Activated CD4-positive, alpha-beta T cell treated with anti-CD3 and anti-CD28 coated beads for 36 hours (primary cell): ENCODE measurements around the gene PTPRCAP. TPM values are rescaled to one million over a fixed set of nuclear protein-coding genes. Genes with fewer than 3 reads are reported as not detected.
"Not testable (repeated sequence)": the region's sequence is repeated elsewhere in the genome, so short reads cannot be mapped to it uniquely, and the experiment has no call there.

Source experiments
- ATAC-seq: fragments of 200-7000 bp; cut with Tn5 transposase; one replicate; pipeline ENCODE4 v1.10.0; 2021; ENCODE audit warnings: mild to moderate bottlenecking, moderate library complexity
- CTCF ChIA-PET: fragments of 350-600 bp; sonication (Branson Sonifier 250); formaldehyde crosslinking; loops from one replicate; lab custom pipeline; 2021; ENCODE audit warnings: antibody characterized with exemption; lab: Charles Lee
- POLR2A ChIA-PET: fragments of 350-600 bp; sonication (Branson Sonifier 250); formaldehyde crosslinking; loops from one replicate; lab custom pipeline; 2021; ENCODE audit warnings: antibody characterized with exemption, inconsistent platforms; lab: Charles Lee
- DNase-seq: peaks from one replicate; pipeline ENCODE4 v3.0.0-alpha.2; 2020
- H3K27ac Mint-ChIP-seq: one replicate; pipeline ENCODE4 v1.8.0; 2021; ENCODE audit warnings: mixed read lengths
- H3K27me3 Mint-ChIP-seq: one replicate; pipeline ENCODE4 v1.8.0; 2021; ENCODE audit warnings: mixed read lengths
- H3K36me3 Mint-ChIP-seq: one replicate; pipeline ENCODE4 v1.8.0; 2021; ENCODE audit warnings: low read depth, mixed read lengths
- H3K4me1 Mint-ChIP-seq: one replicate; pipeline ENCODE4 v1.8.0; 2021; ENCODE audit warnings: mixed read lengths
- H3K4me3 Mint-ChIP-seq: one replicate; pipeline ENCODE4 v1.8.0; 2021; ENCODE audit warnings: mild to moderate bottlenecking, moderate library complexity, mixed read lengths
- H3K9me3 Mint-ChIP-seq: one replicate; pipeline ENCODE4 v1.8.0; 2021; ENCODE audit warnings: low read depth, mixed read lengths
- intact Hi-C, 2 experiments: fragments of 100-400 bp; cut with DNase I in 1 of 2; cut with micrococcal nuclease in 1 of 2; formaldehyde crosslinking; loops; one replicate each; pipeline versions ENCODE4 v1.14.2 to v1.15.1; 2022 to 2024; cut with DNase I, micrococcal nuclease
- total RNA-seq, 2 experiments: library from RNA; stranded (reverse); gene quantifications; one replicate each; pipeline ENCODE4 v1.2.3, GENCODE V29; 2021

PTPRCAP gene
- total RNA-seq, 2 experiments from 2014 or later = 80.1 to 83.4 TPM

GRCh38 chr11:67408437-67409200 lies 28.9 kb downstream of the PTPRCAP start:
- H3K27ac Mint-ChIP-seq = peak overlapping the region; percentile 87
- ChIA-PET CTCF (interaction anchor here (0.6 to 2.1 kb wide), 9 partner anchors 10 to 141 kb away, joined by 3 to 10 read pairs (median 3); no protein-coding TSS in a partner anchor), POLR2A (interaction anchor here (0.9 to 3.0 kb wide), 2 partner anchors 10 to 28 kb away, joined by 3 to 13 read pairs; no protein-coding TSS in a partner anchor)
- no peaks in the 10 kb centered on the region for H3K27me3 Mint-ChIP-seq
- peaks cover 43% of the 10 kb centered on the region for H3K36me3 Mint-ChIP-seq
- intact Hi-C loops = loop anchor here in 1 of 2 experiments (10.0 kb wide), 1 partner anchor 716 kb away; the partner anchor contains the start of gene CHKA
- H3K4me3 Mint-ChIP-seq = peak overlapping the region; percentile 85
- peak; percentile 52 for DNase-seq
- ATAC-seq = peak; percentile 1
- H3K9me3 Mint-ChIP-seq = no peaks in the 10 kb centered on the region
- peaks cover 75% of the 10 kb centered on the region for H3K4me1 Mint-ChIP-seq

GRCh38 chr11:67407688-67408163 lies 29.8 kb downstream of the PTPRCAP start:
- peaks cover 43% of the 10 kb centered on the region for H3K36me3 Mint-ChIP-seq
- H3K4me3 Mint-ChIP-seq = peak overlapping the region; percentile 85
- intact Hi-C loops = loop anchor here (1.0 to 10.0 kb wide), 3 partner anchors 9 to 717 kb away; partner anchors contain the start of gene CHKA (in 1 of the 2)
- POLR2A ChIA-PET = interaction anchor here (0.6 to 3.0 kb wide), 4 partner anchors 11 to 43 kb away, joined by 3 to 13 read pairs (median 4); partner anchors contain the start of genes PTPRCAP and RPS6KB2
- CTCF ChIA-PET = interaction anchor here (0.6 to 2.1 kb wide), 8 partner anchors 10 to 100 kb away, joined by 3 to 10 read pairs (median 4); partner anchors contain the start of gene PITPNM1
- no peaks in the 10 kb centered on the region for H3K27me3 Mint-ChIP-seq
- no peak for ATAC-seq
- no peak for DNase-seq
- H3K27ac Mint-ChIP-seq = peak overlapping the region; percentile 87
- no peaks in the 10 kb centered on the region for H3K9me3 Mint-ChIP-seq
- H3K4me1 Mint-ChIP-seq = peaks cover 74% of the 10 kb centered on the region

DNA sequence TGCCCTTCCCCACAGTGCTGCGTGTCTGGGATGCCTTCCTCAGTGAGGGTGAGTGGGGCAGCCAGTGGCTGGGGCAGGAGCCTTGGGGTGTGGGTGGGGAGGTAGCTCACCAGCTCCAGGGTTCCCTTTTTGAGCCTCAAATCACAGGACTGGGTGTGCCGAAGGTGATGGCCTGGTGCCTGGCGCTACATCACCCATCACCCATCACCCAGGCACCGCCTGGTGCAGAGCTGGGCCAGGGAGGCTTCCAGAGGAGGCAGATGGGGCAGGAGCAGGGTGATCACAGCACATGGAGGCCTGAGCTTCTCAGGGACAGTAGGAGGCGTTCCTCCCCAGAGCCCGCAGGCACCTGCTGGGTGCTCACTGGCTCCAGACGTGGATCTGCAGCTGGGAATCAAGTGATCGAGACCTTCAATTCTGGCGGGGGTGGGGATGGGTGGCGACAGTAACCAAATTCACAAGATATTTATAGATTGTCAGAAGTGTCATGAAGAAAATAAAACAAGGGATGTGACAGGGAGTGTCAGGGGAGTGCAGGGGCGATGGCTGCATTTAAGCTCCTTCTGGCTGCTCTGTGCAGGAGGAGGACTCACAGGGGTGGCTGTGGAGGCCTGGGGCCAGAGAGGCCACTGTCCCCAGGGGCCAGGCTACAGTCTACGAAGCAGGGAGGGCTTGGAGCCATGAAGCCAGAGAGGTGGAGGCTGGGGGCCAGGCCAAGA lies 30.4 kb downstream of the PTPRCAP start:
- ATAC-seq = no peak
- peak overlapping the region; percentile 85 for H3K4me3 Mint-ChIP-seq
- H3K27ac Mint-ChIP-seq = peak overlapping the region; percentile 87
- no peaks in the 10 kb centered on the region for H3K27me3 Mint-ChIP-seq
- H3K36me3 Mint-ChIP-seq = peaks cover 43% of the 10 kb centered on the region
- H3K4me1 Mint-ChIP-seq = peaks cover 71% of the 10 kb centered on the region
- no peaks in the 10 kb centered on the region for H3K9me3 Mint-ChIP-seq
- peak; percentile 61 for DNase-seq
- intact Hi-C loops = loop anchor here (1.0 to 10.0 kb wide), 3 partner anchors 9 to 718 kb away; partner anchors contain the start of gene CHKA (in 1 of the 2)
- POLR2A ChIA-PET = interaction anchor here (0.6 to 3.0 kb wide), 5 partner anchors 11 to 178 kb away, joined by 3 to 13 read pairs (median 4); partner anchors contain the start of genes PTPRCAP and RPS6KB2
- CTCF ChIA-PET = interaction anchor here (1.0 to 1.3 kb wide), 6 partner anchors 11 to 98 kb away, joined by 3 to 8 read pairs (median 4); partner anchors contain the start of gene PITPNM1

GRCh38 chr11:67406420-67406968 lies 31.0 kb downstream of the PTPRCAP start:
- ChIA-PET CTCF (interaction anchor here (1.2 to 1.3 kb wide), 3 partner anchors 12 to 63 kb away, joined by 3 to 8 read pairs (median 4); no protein-coding TSS in a partner anchor), POLR2A (interaction anchor here (0.6 kb wide), 1 partner anchor 178 kb away, joined by 8 read pairs; no protein-coding TSS in a partner anchor)
- H3K27me3 Mint-ChIP-seq = no peaks in the 10 kb centered on the region
- peak overlapping the region; percentile 85 for H3K4me3 Mint-ChIP-seq
- no peaks in the 10 kb centered on the region for H3K9me3 Mint-ChIP-seq
- H3K4me1 Mint-ChIP-seq = peaks cover 65% of the 10 kb centered on the region
- intact Hi-C loops = loop anchor here (2.0 to 10.0 kb wide), 2 partner anchors 32 to 718 kb away; partner anchors contain the start of gene CHKA (in 1 of the 2)
- DNase-seq = peak; percentile 18
- ATAC-seq = no peak
- H3K27ac Mint-ChIP-seq = peak overlapping the region; percentile 87
- H3K36me3 Mint-ChIP-seq = peaks cover 43% of the 10 kb centered on the region

DNA sequence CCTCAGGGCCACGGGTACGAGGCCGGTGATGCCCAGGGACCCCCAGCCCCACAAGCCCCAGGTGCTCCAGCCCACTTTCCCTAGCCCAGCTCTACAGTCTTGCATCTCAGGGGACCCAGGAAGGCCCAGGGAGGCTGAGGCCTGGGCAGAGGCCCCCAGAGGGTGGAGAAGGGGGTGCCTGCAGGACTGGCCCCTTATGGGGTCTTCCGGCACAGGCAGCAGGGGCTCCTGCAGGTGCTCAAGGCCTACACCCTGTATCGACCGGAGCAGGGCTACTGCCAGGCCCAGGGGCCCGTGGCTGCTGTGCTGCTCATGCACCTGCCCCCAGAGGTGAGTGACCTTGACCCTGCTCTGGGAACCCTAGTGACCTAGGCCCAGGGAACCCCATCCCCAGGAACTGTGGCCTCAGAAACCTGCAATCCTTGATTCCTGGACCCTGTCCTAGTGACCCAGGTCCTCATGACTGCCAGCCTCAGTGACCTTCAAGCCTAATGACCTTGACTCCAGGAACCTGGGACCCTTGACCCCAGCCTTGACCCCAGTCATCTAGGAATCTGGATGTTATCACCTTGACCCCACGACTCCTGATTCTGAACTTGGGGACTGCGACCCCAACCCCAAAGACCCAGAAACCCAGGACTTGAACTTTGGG lies 31.7 kb downstream of the PTPRCAP start:
- peak overlapping the region; percentile 87 for H3K27ac Mint-ChIP-seq
- DNase-seq (no peak), ATAC-seq (no peak)
- ChIA-PET POLR2A (interaction anchor here (2.5 kb wide), 1 partner anchor 14 kb away, joined by 14 read pairs; no protein-coding TSS in a partner anchor), CTCF (interaction anchor here (1.0 to 5.2 kb wide), 5 partner anchors 10 to 165 kb away, joined by 3 to 34 read pairs (median 4); partner anchors contain the start of gene POLD4)
- peaks cover 45% of the 10 kb centered on the region for H3K36me3 Mint-ChIP-seq
- peaks cover 58% of the 10 kb centered on the region for H3K4me1 Mint-ChIP-seq
- H3K4me3 Mint-ChIP-seq = peak overlapping the region; percentile 85
- no peaks in the 10 kb centered on the region for H3K27me3 Mint-ChIP-seq
- no peaks in the 10 kb centered on the region for H3K9me3 Mint-ChIP-seq
- intact Hi-C loops = loop anchor here (2.0 to 10.0 kb wide), 2 partner anchors 33 to 719 kb away; partner anchors contain the start of gene CHKA (in 1 of the 2)

- DNase-seq = peak; percentile 57
- peaks cover 50% of the 10 kb centered on the region for H3K36me3 Mint-ChIP-seq
- no peaks in the 10 kb centered on the region for H3K9me3 Mint-ChIP-seq
- peak overlapping the region; percentile 85 for H3K4me3 Mint-ChIP-seq
- peak overlapping the region; percentile 87 for H3K27ac Mint-ChIP-seq
- ChIA-PET CTCF (interaction anchor here (1.0 to 5.2 kb wide), 6 partner anchors 9 to 164 kb away, joined by 3 to 34 read pairs (median 4); partner anchors contain the start of gene POLD4), POLR2A (interaction anchor here (0.6 to 2.5 kb wide), 3 partner anchors 8 to 14 kb away, joined by 4 to 14 read pairs (median 6); partner anchors contain the start of gene RAD9A)
- no peak for ATAC-seq
- no peaks in the 10 kb centered on the region for H3K27me3 Mint-ChIP-seq
- intact Hi-C loops = loop anchor here in 1 of 2 experiments (10.0 kb wide), 1 partner anchor 720 kb away; the partner anchor contains the start of gene CHKA
- H3K4me1 Mint-ChIP-seq = peaks cover 58% of the 10 kb centered on the region
Measured at GRCh38 chr11:67405196-67405567, 32.3 kb downstream of the PTPRCAP start.

DNA sequence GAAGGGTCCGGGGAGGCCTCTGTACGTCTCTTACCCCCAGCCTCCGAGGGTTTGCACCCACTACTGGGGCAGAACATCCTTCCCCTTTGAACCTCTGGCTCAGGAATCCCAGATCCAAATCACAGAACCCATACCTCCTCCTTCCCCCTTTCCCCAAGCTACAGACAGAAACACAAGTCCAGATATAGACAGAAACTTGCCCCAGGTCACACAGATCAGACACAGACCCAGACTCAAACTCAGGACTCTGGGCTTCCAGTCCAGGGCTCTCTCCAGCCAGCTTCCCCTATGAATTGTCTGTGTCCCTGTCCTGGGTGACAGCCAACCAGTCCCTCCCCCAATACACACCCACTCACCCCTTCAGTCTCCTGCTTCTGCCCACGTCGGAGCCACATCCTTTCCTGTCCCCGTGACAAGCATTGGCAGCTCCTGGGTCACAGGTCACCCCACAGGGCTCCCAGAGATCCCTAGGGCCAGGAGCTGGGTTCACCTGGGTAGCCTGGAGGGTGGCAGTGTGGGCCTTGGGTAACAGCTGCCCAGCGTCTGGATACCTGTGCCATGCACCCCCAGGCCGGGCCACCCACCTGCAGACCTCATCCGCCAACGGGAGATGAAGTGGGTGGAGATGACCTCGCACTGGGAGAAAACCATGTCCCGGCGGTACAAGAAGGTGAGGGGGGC lies 32.8 kb downstream of the PTPRCAP start:
- no peaks in the 10 kb centered on the region for H3K9me3 Mint-ChIP-seq
- peaks cover 58% of the 10 kb centered on the region for H3K4me1 Mint-ChIP-seq
- DNase-seq = peak; percentile 78
- H3K27ac Mint-ChIP-seq = peak overlapping the region; percentile 87
- peak overlapping the region; percentile 85 for H3K4me3 Mint-ChIP-seq
- H3K27me3 Mint-ChIP-seq = no peaks in the 10 kb centered on the region
- ATAC-seq = peak; percentile 1
- peaks cover 49% of the 10 kb centered on the region for H3K36me3 Mint-ChIP-seq
- intact Hi-C loops = loop anchor here (5.0 to 10.0 kb wide), 4 partner anchors 83 to 720 kb away; partner anchors contain the start of genes CHKA (in 1 of the 2) and KDM2A (in 1 of the 2)
- ChIA-PET POLR2A (interaction anchor here (0.6 to 2.5 kb wide), 5 partner anchors 9 to 63 kb away, joined by 3 to 14 read pairs (median 4); partner anchors contain the start of gene RAD9A), CTCF (interaction anchor here (1.0 to 5.2 kb wide), 11 partner anchors 9 to 164 kb away, joined by 3 to 34 read pairs (median 5); partner anchors contain the start of genes PITPNM1, POLD4 and RAD9A)

DNA sequence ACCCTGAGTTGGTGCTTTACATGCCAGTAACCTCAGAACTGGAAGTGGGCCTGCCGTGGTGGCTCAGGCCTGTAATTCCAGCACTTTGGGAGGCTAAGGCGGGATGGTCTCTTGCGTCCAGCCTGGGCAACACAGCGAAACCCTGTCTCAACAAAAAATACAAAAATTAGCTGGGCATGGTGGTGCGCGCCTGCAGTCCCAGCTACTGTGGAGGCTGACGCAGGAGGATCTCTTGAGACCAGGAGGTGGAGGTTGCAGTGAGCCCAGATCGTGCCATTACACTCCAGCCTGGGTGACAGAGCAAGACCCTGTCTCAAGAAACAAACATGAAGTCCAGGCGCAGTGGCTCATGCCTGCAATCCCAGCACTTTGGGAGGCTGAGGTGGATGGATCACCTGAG lies 34.4 kb downstream of the PTPRCAP start:
- not testable (repeated sequence) for ATAC-seq, H3K27me3 Mint-ChIP-seq, H3K9me3 Mint-ChIP-seq
- peak; percentile 28 for DNase-seq
- Mint-ChIP-seq H3K4me1 (peaks cover 55% of the 10 kb centered on the region), H3K4me3 (peak overlapping the region; percentile 85), H3K27ac (peak overlapping the region; percentile 87), H3K36me3 (peaks cover 54% of the 10 kb centered on the region)
- ChIA-PET CTCF (interaction anchor here (1.0 to 5.2 kb wide), 8 partner anchors 10 to 103 kb away, joined by 3 to 34 read pairs (median 6); partner anchors contain the start of genes PITPNM1, RAD9A and RPS6KB2), POLR2A (interaction anchor here (0.7 to 2.5 kb wide), 3 partner anchors 9 to 16 kb away, joined by 3 to 14 read pairs (median 3); no protein-coding TSS in a partner anchor)
- intact Hi-C loops = loop anchor here (1.0 to 10.0 kb wide), 8 partner anchors 18 to 722 kb away; partner anchors contain the start of genes CHKA (in 1 of the 2), KDM2A (in 1 of the 2) and NDUFV1 (in 1 of the 2)
